Posterior cingulate gyrus (tissue), 11 donors: ENCODE data around the gene LRPAP1.
A peak's percentile ranks its signal among the peaks of the same experiment; 100 is the strongest.

Experiments
- DNase-seq, 10 donors: peaks; one replicate each; pipeline versions ENCODE4 v3.0.0 to v3.0.0-alpha.2; 2020 to 2021; ENCODE audit warnings: mixed read lengths in 3 of 10
- intact Hi-C: fragments of 100-400 bp; cut with DNase I; formaldehyde crosslinking; loops from one replicate; pipeline ENCODE4 v1.15.1; 2023

LRPAP1 gene

GRCh38 chr4:3492741-3493719 lies 39.2 kb downstream of the LRPAP1 start:
- DNase-seq = no peak
- intact Hi-C loops = no loop called here

GRCh38 chr4:3491681-3492405 lies 40.4 kb downstream of the LRPAP1 start:
- intact Hi-C loops = no loop called here
- DNase-seq = no peak

- no peak for DNase-seq
- intact Hi-C loops = no loop called here
Measured at GRCh38 chr4:3489451-3489962, 42.7 kb downstream of the LRPAP1 start.

- DNase-seq = no peak
- intact Hi-C loops = no loop called here
Measured at GRCh38 chr4:3488820-3489219, 43.4 kb downstream of the LRPAP1 start.

GRCh38 chr4:3487861-3488260 lies 44.4 kb downstream of the LRPAP1 start:
- intact Hi-C loops = no loop called here

GRCh38 chr4:3486541-3487540 lies 45.4 kb downstream of the LRPAP1 start:
- DNase-seq = peak in 3 of 10 donors; percentile 41 to 54 (median 49)
- intact Hi-C loops = no loop called here

More at GRCh38 chr4:3487861-3488260, 44.4 kb downstream of the LRPAP1 start:
- DNase-seq = no peak

- DNase-seq = no peak
- intact Hi-C loops = no loop called here
Measured at GRCh38 chr4:3485886-3486540, 46.2 kb downstream of the LRPAP1 start.

- intact Hi-C loops = no loop called here
- no peak for DNase-seq
Measured at GRCh38 chr4:3485011-3485791, 47.0 kb downstream of the LRPAP1 start.

GRCh38 chr4:3484057-3484973 lies 47.9 kb downstream of the LRPAP1 start:
- intact Hi-C loops = no loop called here
- peak in 1 of 10 donors; percentile 24 for DNase-seq

- intact Hi-C loops = no loop called here
- DNase-seq = no peak
Measured at GRCh38 chr4:3483471-3483921, 48.7 kb downstream of the LRPAP1 start.

- intact Hi-C loops = no loop called here
- DNase-seq = no peak
Measured at GRCh38 chr4:3482707-3483106, 49.5 kb downstream of the LRPAP1 start.

GRCh38 chr4:3481783-3482393 lies 50.3 kb downstream of the LRPAP1 start:
- peak in 1 of 10 donors; percentile 35 for DNase-seq
- intact Hi-C loops = loop anchor here (2.0 kb wide), 1 partner anchor 135 kb away; no protein-coding TSS in a partner anchor

- intact Hi-C loops = loop anchor here (2.0 kb wide), 1 partner anchor 134 kb away; no protein-coding TSS in a partner anchor
- DNase-seq = peak in 1 of 10 donors; percentile 42
Measured at GRCh38 chr4:3481113-3481531, 51.1 kb downstream of the LRPAP1 start.

- DNase-seq = peak; percentile 60 to 97 (median 84)
Measured at GRCh38 chr4:3480528-3481112, 51.6 kb downstream of the LRPAP1 start.

GRCh38 chr4:3479358-3480101 lies 52.7 kb downstream of the LRPAP1 start:
- peak in 2 of 10 donors; percentile 64 to 82 for DNase-seq
- intact Hi-C loops = loop anchor here (2.0 kb wide), 1 partner anchor 133 kb away; no protein-coding TSS in a partner anchor

More at GRCh38 chr4:3480528-3481112, 51.6 kb downstream of the LRPAP1 start:
- intact Hi-C loops = loop anchor here (2.0 kb wide), 1 partner anchor 134 kb away; no protein-coding TSS in a partner anchor
